ENCODE results near the gene SLC38A4. TPM values are rescaled to one million over a fixed set of nuclear protein-coding genes. Genes with fewer than 3 reads are reported as not detected.

Gene SLC38A4
- total and polyA plus RNA-seq, 2 experiments from 2014 or later, result 6.2 to 12.5 TPM

DNA sequence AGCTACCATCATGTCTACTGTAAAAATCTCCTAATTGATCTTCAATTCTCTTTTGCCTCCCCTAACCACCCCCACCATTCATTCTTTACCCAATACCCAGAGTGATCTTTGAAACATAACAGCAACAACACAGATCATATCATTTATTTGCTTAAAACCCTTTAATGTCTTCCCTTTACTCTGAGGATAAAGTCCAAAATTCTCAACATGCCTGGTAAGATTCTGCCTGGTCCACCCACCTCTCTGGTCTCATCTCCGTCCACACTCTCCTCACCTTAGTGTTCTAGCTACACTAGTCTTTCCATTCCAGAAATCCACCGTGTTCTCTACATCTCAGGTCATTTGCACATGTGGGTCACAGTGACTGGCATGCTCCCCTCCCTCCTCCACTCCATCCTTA lies 27.7 kb downstream of the SLC38A4 start:
- Histone ChIP-seq H3K27me3 (ENCODE audit: insufficient read depth) (no peaks in the 10 kb centered on the region), H3K27ac (ENCODE audit: low read depth) (no peak overlapping the region), H3K4me2 (no peak overlapping the region), H3K36me3 (ENCODE audit: insufficient read depth) (no peaks in the 10 kb centered on the region), H4K20me1 (replicated peaks; ENCODE audit: insufficient read depth) (no peaks in the 10 kb centered on the region), H3K9me2 (ENCODE audit: insufficient read depth) (no peaks in the 10 kb centered on the region), H3K4me3 (no peak overlapping the region), H3K4me1 (ENCODE audit: insufficient read depth) (no peaks in the 10 kb centered on the region), H3F3A (replicated peaks; ENCODE audit: low read depth) (no peaks in the 10 kb centered on the region), H2AFZ (no peak overlapping the region), H3K79me2 (replicated peaks; ENCODE audit: insufficient read depth) (no peaks in the 10 kb centered on the region)
- H3K27me3 Mint-ChIP-seq (ENCODE audit: insufficient read depth, low read depth, poor library complexity), result no peaks in the 10 kb centered on the region
- no peak overlapping the region for H3K27ac Mint-ChIP-seq
- TF ChIP-seq NANOG (IDR thresholded peaks at IDR 0.05; ENCODE audit: borderline replicate concordance) (no peak), EZH2 (IDR thresholded peaks at IDR 0.05; ENCODE audit: low read depth, unreplicated experiment) (no peak), STAT1 (IDR thresholded peaks at IDR 0.05; ENCODE audit: unreplicated experiment) (no peak), CREB1 (CRISPR knock-in tag; IDR thresholded peaks at IDR 0.05; ENCODE audit: low read depth) (no peak), ZNF331 (CRISPR knock-in tag; IDR thresholded peaks at IDR 0.05; ENCODE audit: low read depth) (no peak), JUNB (IDR thresholded peaks at IDR 0.05; ENCODE audit: unreplicated experiment) (no peak), POLR2AphosphoS5 (IDR thresholded peaks at IDR 0.05; ENCODE audit: low read depth) (no peak), ZNF114 (CRISPR knock-in tag; IDR thresholded peaks at IDR 0.05) (no peak), ZNF462 (CRISPR knock-in tag; IDR thresholded peaks at IDR 0.05) (no peak), EZH2phosphoT487 (IDR thresholded peaks at IDR 0.05; ENCODE audit: unreplicated experiment) (no peak)
- TF ChIP-seq, protein P1, sequence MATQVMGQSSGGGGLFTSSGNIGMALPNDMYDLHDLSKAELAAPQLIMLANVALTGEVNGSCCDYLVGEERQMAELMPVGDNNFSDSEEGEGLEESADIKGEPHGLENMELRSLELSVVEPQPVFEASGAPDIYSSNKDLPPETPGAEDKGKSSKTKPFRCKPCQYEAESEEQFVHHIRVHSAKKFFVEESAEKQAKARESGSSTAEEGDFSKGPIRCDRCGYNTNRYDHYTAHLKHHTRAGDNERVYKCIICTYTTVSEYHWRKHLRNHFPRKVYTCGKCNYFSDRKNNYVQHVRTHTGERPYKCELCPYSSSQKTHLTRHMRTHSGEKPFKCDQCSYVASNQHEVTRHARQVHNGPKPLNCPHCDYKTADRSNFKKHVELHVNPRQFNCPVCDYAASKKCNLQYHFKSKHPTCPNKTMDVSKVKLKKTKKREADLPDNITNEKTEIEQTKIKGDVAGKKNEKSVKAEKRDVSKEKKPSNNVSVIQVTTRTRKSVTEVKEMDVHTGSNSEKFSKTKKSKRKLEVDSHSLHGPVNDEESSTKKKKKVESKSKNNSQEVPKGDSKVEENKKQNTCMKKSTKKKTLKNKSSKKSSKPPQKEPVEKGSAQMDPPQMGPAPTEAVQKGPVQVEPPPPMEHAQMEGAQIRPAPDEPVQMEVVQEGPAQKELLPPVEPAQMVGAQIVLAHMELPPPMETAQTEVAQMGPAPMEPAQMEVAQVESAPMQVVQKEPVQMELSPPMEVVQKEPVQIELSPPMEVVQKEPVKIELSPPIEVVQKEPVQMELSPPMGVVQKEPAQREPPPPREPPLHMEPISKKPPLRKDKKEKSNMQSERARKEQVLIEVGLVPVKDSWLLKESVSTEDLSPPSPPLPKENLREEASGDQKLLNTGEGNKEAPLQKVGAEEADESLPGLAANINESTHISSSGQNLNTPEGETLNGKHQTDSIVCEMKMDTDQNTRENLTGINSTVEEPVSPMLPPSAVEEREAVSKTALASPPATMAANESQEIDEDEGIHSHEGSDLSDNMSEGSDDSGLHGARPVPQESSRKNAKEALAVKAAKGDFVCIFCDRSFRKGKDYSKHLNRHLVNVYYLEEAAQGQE (IDR thresholded peaks at IDR 0.05; ENCODE audit: unreplicated experiment), result no peak
- TF ChIP-seq, protein P2, sequence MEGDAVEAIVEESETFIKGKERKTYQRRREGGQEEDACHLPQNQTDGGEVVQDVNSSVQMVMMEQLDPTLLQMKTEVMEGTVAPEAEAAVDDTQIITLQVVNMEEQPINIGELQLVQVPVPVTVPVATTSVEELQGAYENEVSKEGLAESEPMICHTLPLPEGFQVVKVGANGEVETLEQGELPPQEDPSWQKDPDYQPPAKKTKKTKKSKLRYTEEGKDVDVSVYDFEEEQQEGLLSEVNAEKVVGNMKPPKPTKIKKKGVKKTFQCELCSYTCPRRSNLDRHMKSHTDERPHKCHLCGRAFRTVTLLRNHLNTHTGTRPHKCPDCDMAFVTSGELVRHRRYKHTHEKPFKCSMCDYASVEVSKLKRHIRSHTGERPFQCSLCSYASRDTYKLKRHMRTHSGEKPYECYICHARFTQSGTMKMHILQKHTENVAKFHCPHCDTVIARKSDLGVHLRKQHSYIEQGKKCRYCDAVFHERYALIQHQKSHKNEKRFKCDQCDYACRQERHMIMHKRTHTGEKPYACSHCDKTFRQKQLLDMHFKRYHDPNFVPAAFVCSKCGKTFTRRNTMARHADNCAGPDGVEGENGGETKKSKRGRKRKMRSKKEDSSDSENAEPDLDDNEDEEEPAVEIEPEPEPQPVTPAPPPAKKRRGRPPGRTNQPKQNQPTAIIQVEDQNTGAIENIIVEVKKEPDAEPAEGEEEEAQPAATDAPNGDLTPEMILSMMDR (conservative IDR thresholded peaks at IDR 0.05; ENCODE audit: low read depth in 2 of 2), result no peak
- TF ChIP-seq, protein P3, sequence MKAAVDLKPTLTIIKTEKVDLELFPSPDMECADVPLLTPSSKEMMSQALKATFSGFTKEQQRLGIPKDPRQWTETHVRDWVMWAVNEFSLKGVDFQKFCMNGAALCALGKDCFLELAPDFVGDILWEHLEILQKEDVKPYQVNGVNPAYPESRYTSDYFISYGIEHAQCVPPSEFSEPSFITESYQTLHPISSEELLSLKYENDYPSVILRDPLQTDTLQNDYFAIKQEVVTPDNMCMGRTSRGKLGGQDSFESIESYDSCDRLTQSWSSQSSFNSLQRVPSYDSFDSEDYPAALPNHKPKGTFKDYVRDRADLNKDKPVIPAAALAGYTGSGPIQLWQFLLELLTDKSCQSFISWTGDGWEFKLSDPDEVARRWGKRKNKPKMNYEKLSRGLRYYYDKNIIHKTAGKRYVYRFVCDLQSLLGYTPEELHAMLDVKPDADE (IDR thresholded peaks at IDR 0.05), result no peak
- DNase-seq (ENCODE audit: low spot score) (no peak), ATAC-seq (no peak)
- no peak overlapping the region for H3K4me3 Mint-ChIP-seq
- no peaks in the 10 kb centered on the region for H3K4me1 Mint-ChIP-seq
- peaks cover 5% of the 10 kb centered on the region for H3K9me3 Mint-ChIP-seq
- peaks cover 5% of the 10 kb centered on the region; the same call in 2 of the 3 replicates for H3K36me3 Mint-ChIP-seq (ENCODE audit: low read depth)
